GM21825 (cell line): ENCODE results near the gene ST8SIA1.
"Not testable (repeated sequence)": the region's sequence is repeated elsewhere in the genome, so short reads cannot be mapped to it uniquely, and the experiment has no call there.

ENCODE experiments used
- ATAC-seq: cut with Tn5 transposase; IDR thresholded peaks from one replicate; pipeline ENCODE4 v1.9.1; 2021; ENCODE audit warnings: mild to moderate bottlenecking, moderate library complexity; ENCODE audit not compliant: unreplicated experiment

The ST8SIA1 gene

DNA sequence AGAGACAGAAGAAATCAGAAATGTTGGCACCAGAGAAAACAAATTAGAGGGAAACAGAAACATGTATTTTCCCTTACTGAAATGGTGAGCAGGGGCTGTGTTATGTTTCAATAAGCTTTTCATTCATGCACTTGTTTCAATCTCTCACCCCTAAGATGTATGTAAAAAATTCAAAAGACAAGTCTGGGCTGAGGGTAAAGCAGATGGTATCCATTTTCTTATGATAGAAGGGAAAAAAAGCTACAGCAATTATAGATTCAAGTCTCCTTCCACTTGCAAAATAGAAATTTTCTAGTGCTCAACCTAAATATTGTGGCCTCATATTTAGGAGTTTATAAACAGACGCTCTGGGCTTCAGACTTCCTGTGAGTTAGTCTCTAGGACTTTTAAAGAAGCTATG, 138.3 kb downstream of the ST8SIA1 start:
- ATAC-seq = no peak

DNA sequence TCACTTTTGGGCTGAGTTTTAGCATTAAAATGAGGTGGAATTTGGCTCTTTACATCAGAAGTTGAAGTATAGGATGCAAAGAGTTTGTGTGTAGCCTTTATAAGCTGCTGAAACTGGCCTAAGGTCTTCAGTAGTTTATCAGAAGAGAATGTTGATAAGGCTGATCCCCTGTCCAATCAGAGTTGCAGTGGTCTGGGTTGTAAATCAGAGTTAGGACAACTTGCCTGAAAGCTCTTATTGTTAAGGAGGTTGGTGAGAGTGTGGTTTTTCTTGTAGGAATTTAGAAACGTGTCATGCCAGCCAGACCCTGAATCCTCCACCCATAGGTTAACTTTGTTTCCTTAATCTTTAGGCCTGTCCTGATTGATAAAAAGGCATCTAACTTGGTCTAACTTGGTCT, 143.5 kb downstream of the ST8SIA1 start:
- ATAC-seq = no peak

DNA sequence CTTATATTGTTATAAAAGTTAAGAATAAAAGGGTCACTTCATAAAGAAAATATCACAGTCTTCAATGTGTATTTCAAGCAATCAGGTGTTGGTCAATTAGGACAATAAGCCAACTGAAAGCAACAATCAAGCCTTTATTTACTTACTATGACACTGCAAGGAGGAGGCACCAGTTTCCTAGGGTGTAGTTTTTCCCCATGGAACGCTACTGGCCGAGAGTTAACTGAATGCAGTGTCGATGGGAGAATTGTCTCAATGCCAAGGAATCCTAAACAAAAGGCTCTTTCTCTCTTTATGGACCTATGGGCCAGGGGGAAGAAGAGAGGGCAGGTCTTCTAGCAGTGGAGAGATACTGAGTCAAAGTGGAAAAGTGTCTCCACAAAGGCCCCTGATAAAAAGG, 146.1 kb downstream of the ST8SIA1 start:
- no peak for ATAC-seq

DNA sequence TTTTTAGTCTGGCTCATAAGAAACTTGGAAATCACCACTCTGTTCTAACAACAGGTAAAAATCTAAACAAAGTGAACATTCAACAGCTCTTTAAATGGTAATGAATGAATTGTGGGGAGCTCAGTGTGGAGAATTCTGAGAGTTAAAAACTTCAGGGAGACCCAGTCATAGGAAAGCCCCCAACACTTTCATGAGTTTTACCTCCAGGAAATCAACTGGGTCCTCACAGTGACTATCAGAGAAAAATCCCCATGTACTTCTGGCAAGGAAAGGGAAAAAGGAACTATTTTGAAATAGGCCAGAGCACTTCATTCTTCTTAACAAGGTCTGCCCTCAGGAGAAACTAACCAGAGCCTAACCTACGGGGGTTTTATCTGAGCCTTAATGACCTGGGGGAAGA, 153.8 kb downstream of the ST8SIA1 start:
- ATAC-seq = no peak

DNA sequence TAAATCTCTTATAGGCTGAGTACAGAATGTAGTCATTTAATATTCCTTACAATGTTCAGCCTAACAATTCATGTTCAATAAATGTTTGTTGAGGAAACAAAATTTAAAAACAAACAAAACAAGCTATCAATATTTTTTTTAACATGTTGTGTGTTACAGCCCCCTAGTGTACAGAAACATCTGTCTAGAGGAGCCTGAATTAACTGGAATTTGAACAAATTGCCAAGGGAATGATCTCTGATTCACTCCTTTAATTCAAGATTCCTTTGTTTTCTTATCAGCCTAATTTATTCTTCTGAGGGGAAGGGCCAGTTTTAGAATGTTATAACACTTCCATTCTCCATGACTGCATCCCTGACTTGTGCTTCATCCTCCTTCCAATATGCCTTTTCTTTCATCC, 161.3 kb downstream of the ST8SIA1 start:
- no peak for ATAC-seq

DNA sequence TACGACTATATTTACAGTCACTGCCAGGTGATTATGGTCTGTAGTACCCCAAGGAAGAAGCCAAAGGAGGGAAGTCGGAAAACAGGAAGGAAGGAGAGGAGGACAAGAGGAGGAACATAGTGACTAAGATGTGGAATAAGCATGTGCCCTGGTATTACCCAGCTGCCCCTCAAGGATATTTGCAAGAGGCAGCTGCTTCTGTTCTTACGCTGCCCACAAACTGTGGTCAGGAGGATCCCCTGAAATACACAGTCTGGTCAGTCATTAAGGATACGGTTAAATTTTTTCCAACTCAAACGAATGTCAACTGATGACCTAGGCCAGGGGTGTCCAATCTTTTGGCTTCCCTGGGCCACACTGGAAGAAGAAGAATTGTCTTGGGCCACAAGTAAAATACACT, 162.0 kb downstream of the ST8SIA1 start:
- ATAC-seq = no peak

DNA sequence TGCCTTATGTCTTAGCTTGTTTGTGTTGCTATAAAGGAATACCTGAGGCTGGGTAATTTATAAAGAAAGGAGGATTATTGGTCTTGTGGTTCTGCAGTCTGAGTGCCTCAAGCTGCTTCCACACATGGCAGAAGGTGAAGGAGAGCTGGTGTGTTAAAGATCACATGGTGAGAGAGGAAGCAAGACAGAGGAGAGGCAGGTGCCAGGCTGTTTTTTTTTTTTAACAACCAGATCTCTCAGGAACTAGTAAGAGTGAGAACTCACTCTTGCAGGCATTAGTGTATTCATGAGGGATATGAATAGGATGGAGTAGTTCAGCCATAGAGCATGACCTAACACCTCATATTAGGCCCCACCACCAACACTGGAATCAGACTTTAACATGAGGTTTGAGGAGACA, 165.1 kb downstream of the ST8SIA1 start:
- no peak for ATAC-seq

DNA sequence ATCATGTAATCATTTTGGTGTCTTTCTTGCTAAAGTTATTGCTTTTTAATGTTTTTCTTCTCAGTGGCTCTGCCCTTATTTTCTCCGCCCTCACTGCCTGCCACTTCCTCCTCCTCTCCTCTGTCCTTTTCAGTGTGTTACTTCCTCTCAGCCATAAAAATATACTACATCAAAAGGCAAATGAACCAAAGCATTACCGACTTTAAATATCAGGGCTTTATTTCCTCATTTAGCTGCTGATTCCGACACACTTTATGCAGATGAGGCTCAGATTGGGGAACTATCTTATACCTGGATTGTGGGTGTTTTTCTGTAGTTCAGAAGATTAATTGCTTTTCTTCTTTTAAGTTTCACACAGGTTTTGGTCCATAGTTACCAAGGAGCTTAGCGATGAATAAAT, 170.4 kb downstream of the ST8SIA1 start:
- ATAC-seq = no peak

DNA sequence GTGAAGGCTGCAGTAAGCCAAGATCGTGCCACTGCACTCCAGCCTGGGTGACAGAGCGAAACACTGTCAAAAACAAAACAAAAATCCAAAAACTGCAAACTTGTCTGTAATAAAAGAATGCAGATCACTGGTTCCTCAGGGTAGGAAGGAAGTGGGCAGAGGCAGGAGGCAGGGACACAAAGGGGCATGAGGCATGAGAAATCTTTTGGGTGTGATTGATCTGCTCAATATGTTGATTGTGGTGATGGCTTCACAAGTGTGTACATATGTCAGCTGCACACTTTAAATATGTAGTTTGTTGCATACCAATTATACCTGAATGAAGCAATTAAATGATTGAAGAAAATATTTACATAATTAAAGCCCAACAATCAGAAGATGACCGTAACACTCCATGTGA, 170.9 kb downstream of the ST8SIA1 start:
- ATAC-seq = no peak

DNA sequence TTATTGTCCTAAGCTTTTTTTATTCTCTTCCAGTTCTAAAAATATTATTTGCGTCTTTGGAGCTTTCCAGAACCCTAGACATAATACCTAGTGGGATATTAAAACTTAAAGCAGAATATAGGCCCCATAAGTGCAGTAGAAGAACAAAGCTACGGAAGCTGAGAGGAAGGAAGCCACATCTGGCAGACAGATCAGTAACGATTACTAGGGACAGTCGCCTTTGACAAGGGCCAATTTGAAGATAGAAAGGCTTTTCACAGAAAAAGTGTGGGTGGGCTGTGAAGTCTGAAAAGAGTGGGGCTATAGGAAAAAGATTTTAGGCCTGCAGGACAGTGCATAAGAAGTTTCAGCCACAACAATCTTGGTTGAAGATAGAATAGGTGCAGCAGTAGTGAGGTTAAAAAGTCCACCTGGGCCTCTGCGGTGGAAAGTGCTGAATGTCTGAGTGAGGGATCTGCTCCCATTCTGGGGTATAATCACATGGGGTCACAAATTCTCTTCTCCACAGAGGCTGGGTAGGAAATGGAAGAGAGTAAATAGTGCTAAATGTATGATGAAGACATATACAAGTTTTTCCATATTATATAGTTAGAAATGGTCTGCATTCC, 174.0 kb downstream of the ST8SIA1 start:
- no peak for ATAC-seq

DNA sequence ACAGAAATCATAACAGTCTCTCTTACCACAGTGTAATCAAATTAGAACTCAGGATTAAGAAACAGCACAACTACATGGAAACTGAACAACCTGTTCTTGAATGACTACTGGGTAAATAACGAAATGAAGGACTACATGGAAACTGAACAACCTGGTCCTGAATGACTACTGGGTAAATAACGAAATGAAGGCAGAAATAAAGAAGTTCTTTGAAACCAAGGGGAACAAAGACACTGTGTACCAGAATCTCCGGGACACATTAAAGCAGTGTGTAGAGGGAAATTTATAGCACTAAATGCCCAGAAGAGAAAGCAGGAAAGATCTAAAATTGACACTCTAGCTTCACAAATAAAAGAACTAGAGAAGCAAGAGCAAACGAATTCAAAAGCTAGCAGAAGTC, 185.2 kb downstream of the ST8SIA1 start:
- not testable (repeated sequence) for ATAC-seq

DNA sequence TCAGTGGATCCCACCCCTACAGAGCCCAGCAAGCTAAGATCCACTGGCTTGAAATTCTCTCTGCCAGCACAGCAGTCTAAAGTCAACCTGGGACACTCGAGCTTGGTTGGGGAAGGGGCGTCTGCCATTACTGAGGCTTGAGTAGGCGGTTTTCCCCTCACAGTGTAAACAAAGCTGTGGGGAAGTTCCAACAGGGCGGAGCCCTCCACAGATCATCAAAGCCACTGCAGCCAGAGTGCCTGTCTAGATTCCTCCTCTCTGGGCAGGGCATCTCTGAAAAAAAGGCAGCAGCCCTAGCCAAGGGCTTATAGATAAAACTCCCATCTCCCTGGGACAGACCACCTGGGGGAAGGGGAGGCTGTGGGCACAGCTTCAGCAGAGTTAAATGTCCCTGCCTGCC, 187.8 kb downstream of the ST8SIA1 start:
- not testable (repeated sequence) for ATAC-seq
